Kidney (tissue), 14 donors: Measurements from ENCODE around the gene SCIN. TPM values are rescaled to one million over a fixed set of nuclear protein-coding genes. Genes with fewer than 3 reads are reported as not detected.
A peak's percentile ranks its signal among the peaks of the same experiment; 100 is the strongest.

Source experiments
- DNase-seq, 5 donors: peaks; one replicate each; pipeline ENCODE4 v3.0.0-alpha.2; 2013 to 2020
- FAIRE-seq: peaks from 2 replicates; lab custom pipeline; 2012; peaks lifted over from hg19 to GRCh38; lab: Jason Lieb, UNC
- H3K27ac ChIP-seq, 2 donors: one replicate each; pipeline ENCODE4 v1.7.0; 2013; ENCODE audit warnings: low read depth in 2 of 2, low read length in 2 of 2, inconsistent platforms in 1 of 2
- H3K27me3 ChIP-seq: one replicate; pipeline ENCODE4 v1.7.1; 2013; ENCODE audit warnings: low read length, inconsistent platforms; ENCODE audit not compliant: control insufficient read depth, insufficient read depth
- H3K36me3 ChIP-seq, 3 donors: one replicate each; pipeline versions ENCODE4 v1.7.0 to v1.7.1; 2013; ENCODE audit warnings: low read length in 3 of 3, control low read depth in 1 of 3, inconsistent platforms in 1 of 3; ENCODE audit not compliant: insufficient read depth in 3 of 3, control insufficient read depth in 2 of 3
- H3K4me1 ChIP-seq, 3 donors: one replicate each; pipeline versions ENCODE4 v1.7.0 to v1.7.1; 2013; ENCODE audit warnings: low read length in 3 of 3, inconsistent platforms in 1 of 3, low read depth in 1 of 3; ENCODE audit not compliant: control insufficient read depth in 2 of 3, insufficient read depth in 2 of 3
- H3K4me3 ChIP-seq, 3 donors: one replicate each; pipeline versions ENCODE4 v1.7.0 to v1.8.1; 2013; ENCODE audit warnings: low read length in 3 of 3, control low read depth in 1 of 3, inconsistent platforms in 1 of 3
- H3K9ac ChIP-seq, 3 donors: one replicate each; pipeline versions ENCODE4 v1.7.0 to v1.7.1; 2013; ENCODE audit warnings: low read length in 3 of 3, control low read depth in 1 of 3, inconsistent platforms in 1 of 3
- H3K9me3 ChIP-seq, 3 donors: one replicate each; pipeline versions ENCODE4 v1.7.0 to v1.7.1; 2013; ENCODE audit warnings: low read length in 3 of 3, control low read depth in 1 of 3, inconsistent platforms in 1 of 3; ENCODE audit not compliant: control insufficient read depth in 2 of 3, insufficient read depth in 1 of 3
- intact Hi-C: fragments of 100-400 bp; cut with DNase I; formaldehyde crosslinking; loops from one replicate; pipeline ENCODE4 v1.11.1; 2022
- polyA plus RNA-seq: library from polyadenylated mRNA; stranded (reverse); fragments of 350-450 nt; fragmentation: Illumina TruSeq; extraction: RNeasy Lipid Tissue Mini Kit (QIAGEN cat#74804); gene quantifications from one replicate; pipeline ENCODE4 v1.2.3, GENCODE V29; 2014; ENCODE audit warnings: low read depth, low replicate concordance; ENCODE audit not compliant: insufficient read depth
- total RNA-seq: library from RNA; stranded (reverse); fragmentation: NEBNext Ultra II Directional; extraction: Animal tissue kit (Norgen Biotek cat#: 25700); gene quantifications from one replicate; pipeline ENCODE4 v1.2.1, GENCODE V29; 2021
- TF ChIP-seq, protein P1 (sequence below): IDR thresholded peaks from 3 replicates; pipeline ENCODE4 v1.5.1; 2012; ENCODE audit warnings: mild to moderate bottlenecking, moderate library complexity, borderline replicate concordance; ENCODE audit not compliant: insufficient read depth; ENCODE audit errors: extremely low read depth
- donor health status: control.
- donor health status: control.
- donor health status: control.
- donor health status: control.
- donor health status: control.
- donor health status: DM: yes; HTN: yes; CAD: no.
- donor health status: Normal renal cell carcinoma (clear cell type).

Gene SCIN
- total and polyA plus RNA-seq, 2 donors from 2014 or later, result 62.8 to 141 TPM

- no peaks in the 10 kb centered on the region for H3K9me3 ChIP-seq
- no peaks in the 10 kb centered on the region for H3K36me3 ChIP-seq
- no peak overlapping the region for H3K9ac ChIP-seq
- intact Hi-C loops, result loop anchor here (10.0 kb wide), 1 partner anchor 88 kb away; no protein-coding TSS in a partner anchor
- no peak overlapping the region for H3K4me3 ChIP-seq
- FAIRE-seq, result no peak
- peaks cover 0 to 3% (median 0%) of the 10 kb centered on the region in 3 donors for H3K4me1 ChIP-seq
- H3K27me3 ChIP-seq, result no peaks in the 10 kb centered on the region
- TF ChIP-seq, protein P1, sequence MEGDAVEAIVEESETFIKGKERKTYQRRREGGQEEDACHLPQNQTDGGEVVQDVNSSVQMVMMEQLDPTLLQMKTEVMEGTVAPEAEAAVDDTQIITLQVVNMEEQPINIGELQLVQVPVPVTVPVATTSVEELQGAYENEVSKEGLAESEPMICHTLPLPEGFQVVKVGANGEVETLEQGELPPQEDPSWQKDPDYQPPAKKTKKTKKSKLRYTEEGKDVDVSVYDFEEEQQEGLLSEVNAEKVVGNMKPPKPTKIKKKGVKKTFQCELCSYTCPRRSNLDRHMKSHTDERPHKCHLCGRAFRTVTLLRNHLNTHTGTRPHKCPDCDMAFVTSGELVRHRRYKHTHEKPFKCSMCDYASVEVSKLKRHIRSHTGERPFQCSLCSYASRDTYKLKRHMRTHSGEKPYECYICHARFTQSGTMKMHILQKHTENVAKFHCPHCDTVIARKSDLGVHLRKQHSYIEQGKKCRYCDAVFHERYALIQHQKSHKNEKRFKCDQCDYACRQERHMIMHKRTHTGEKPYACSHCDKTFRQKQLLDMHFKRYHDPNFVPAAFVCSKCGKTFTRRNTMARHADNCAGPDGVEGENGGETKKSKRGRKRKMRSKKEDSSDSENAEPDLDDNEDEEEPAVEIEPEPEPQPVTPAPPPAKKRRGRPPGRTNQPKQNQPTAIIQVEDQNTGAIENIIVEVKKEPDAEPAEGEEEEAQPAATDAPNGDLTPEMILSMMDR, result no peak
- DNase-seq, result no peak
- H3K27ac ChIP-seq, result peak overlapping the region in 1 of 2 donors; percentile 28
These were observed 52.7 kb downstream of the SCIN start for GRCh38 chr7:12623223-12623622.

- Histone ChIP-seq H3K36me3 (no peaks in the 10 kb centered on the region), H3K9ac (no peak overlapping the region), H3K27ac (no peak overlapping the region), H3K9me3 (no peaks in the 10 kb centered on the region), H3K27me3 (no peaks in the 10 kb centered on the region), H3K4me3 (no peak overlapping the region), H3K4me1 (peaks cover 0 to 3% (median 0%) of the 10 kb centered on the region in 3 donors)
- FAIRE-seq (no peak), DNase-seq (peak in 2 of 5 donors; percentile 49 to 61)
- intact Hi-C loops, result loop anchor here (10.0 kb wide), 1 partner anchor 89 kb away; no protein-coding TSS in a partner anchor
- TF ChIP-seq, protein P1, result peak; percentile 67
These were observed 53.5 kb downstream of the SCIN start for GRCh38 chr7:12623885-12624498.

DNA sequence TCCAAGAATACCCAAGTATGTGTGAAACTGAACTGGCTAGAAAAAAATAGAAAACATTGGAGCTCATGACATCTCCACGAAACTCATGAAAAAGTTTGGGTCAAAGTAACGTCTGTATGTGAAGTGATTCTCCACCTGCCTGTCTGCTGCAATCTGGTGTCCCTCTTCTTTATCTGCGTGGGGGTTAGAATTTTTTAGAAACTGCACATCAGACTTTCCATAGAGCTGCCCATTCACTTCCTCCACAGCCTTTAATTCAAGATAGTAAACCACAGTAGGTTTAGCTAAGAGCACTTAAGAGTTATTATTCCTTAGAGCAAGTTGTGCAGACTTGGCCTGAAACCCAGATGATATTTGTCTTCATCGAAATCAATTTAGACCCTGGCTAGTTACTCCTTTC is 55.3 kb downstream of the SCIN start:
- Histone ChIP-seq H3K4me3 (no peak overlapping the region), H3K9me3 (no peaks in the 10 kb centered on the region), H3K9ac (no peak overlapping the region), H3K27ac (no peak overlapping the region), H3K4me1 (peaks cover 0 to 3% (median 0%) of the 10 kb centered on the region in 3 donors), H3K27me3 (no peaks in the 10 kb centered on the region), H3K36me3 (no peaks in the 10 kb centered on the region)
- intact Hi-C loops, result loop anchor here (10.0 kb wide), 1 partner anchor 91 kb away; no protein-coding TSS in a partner anchor
- DNase-seq, result no peak
- TF ChIP-seq, protein P1, result no peak
- no peak for FAIRE-seq
